Nephron progenitor cell (in vitro differentiated cells): ENCODE results near the gene WDPCP.

Experiments used
- DNase-seq: peaks from one replicate; pipeline ENCODE4 v3.0.0; 2021
- H3K27ac Mint-ChIP-seq: 2 replicates; pipeline ENCODE4 v1.8.0; 2021; ENCODE audit warnings: mild to moderate bottlenecking, moderate library complexity, mixed read lengths
- H3K27me3 Mint-ChIP-seq: 2 replicates; pipeline ENCODE4 v1.8.0; 2021; ENCODE audit warnings: mild to moderate bottlenecking, low read depth, mixed read lengths; ENCODE audit not compliant: poor library complexity
- H3K36me3 Mint-ChIP-seq: 2 replicates; pipeline ENCODE4 v1.8.0; 2021; ENCODE audit warnings: low read depth, mixed read lengths
- H3K4me1 Mint-ChIP-seq: 2 replicates; pipeline ENCODE4 v1.8.0; 2021; ENCODE audit warnings: mixed read lengths
- H3K4me3 Mint-ChIP-seq: 2 replicates; pipeline ENCODE4 v1.8.0; 2021; ENCODE audit warnings: mild to moderate bottlenecking, moderate library complexity, mixed read lengths
- H3K9me3 Mint-ChIP-seq: 2 replicates; pipeline ENCODE4 v1.8.0; 2021; ENCODE audit warnings: mild to moderate bottlenecking, moderate library complexity, mixed read lengths
- CTCF ChIP-seq: fragments of 200-600 bp; sonication (generic); IDR thresholded peaks from 2 replicates; pipeline ENCODE4 v1.5.0; 2021; ENCODE audit warnings: antibody characterized with exemption

The WDPCP gene

GRCh38 chr2:63494968-63495367 lies 93.3 kb downstream of the WDPCP start:
- no peaks in the 10 kb centered on the region for H3K9me3 Mint-ChIP-seq
- no peak for DNase-seq
- H3K4me3 Mint-ChIP-seq: no peak overlapping the region
- TF ChIP-seq CTCF: no peak
- H3K27ac Mint-ChIP-seq: no peak overlapping the region
- no peaks in the 10 kb centered on the region for H3K4me1 Mint-ChIP-seq
- no peaks in the 10 kb centered on the region for H3K27me3 Mint-ChIP-seq
- H3K36me3 Mint-ChIP-seq: no peaks in the 10 kb centered on the region

GRCh38 chr2:63494100-63494499 lies 94.2 kb downstream of the WDPCP start:
- no peak overlapping the region for H3K4me3 Mint-ChIP-seq
- H3K9me3 Mint-ChIP-seq: no peaks in the 10 kb centered on the region
- no peaks in the 10 kb centered on the region for H3K27me3 Mint-ChIP-seq
- H3K36me3 Mint-ChIP-seq: no peaks in the 10 kb centered on the region
- H3K27ac Mint-ChIP-seq: no peak overlapping the region
- DNase-seq: no peak
- TF ChIP-seq CTCF: no peak
- no peaks in the 10 kb centered on the region for H3K4me1 Mint-ChIP-seq

- no peaks in the 10 kb centered on the region for H3K9me3 Mint-ChIP-seq
- no peaks in the 10 kb centered on the region for H3K27me3 Mint-ChIP-seq
- no peak overlapping the region for H3K4me3 Mint-ChIP-seq
- DNase-seq: peak; percentile 10
- no peaks in the 10 kb centered on the region for H3K4me1 Mint-ChIP-seq
- TF ChIP-seq CTCF: peak; percentile 66
- no peaks in the 10 kb centered on the region for H3K36me3 Mint-ChIP-seq
- H3K27ac Mint-ChIP-seq: no peak overlapping the region
Measured at GRCh38 chr2:63488118-63488713, 100.1 kb downstream of the WDPCP start.

GRCh38 chr2:63486861-63487290 lies 101.4 kb downstream of the WDPCP start:
- Mint-ChIP-seq H3K9me3 (no peaks in the 10 kb centered on the region), H3K27me3 (no peaks in the 10 kb centered on the region), H3K4me1 (no peaks in the 10 kb centered on the region), H3K27ac (no peak overlapping the region), H3K36me3 (no peaks in the 10 kb centered on the region), H3K4me3 (no peak overlapping the region)
- DNase-seq: no peak
- no peak for TF ChIP-seq CTCF

- Mint-ChIP-seq H3K4me1 (no peaks in the 10 kb centered on the region), H3K4me3 (no peak overlapping the region), H3K36me3 (peaks cover 12% of the 10 kb centered on the region), H3K27me3 (no peaks in the 10 kb centered on the region), H3K9me3 (no peaks in the 10 kb centered on the region), H3K27ac (no peak overlapping the region)
- TF ChIP-seq CTCF: no peak
- no peak for DNase-seq
Measured at GRCh38 chr2:63484901-63485300, 103.4 kb downstream of the WDPCP start.

- peaks cover 3% of the 10 kb centered on the region for H3K9me3 Mint-ChIP-seq
- peaks cover 16% of the 10 kb centered on the region for H3K36me3 Mint-ChIP-seq
- DNase-seq: no peak
- H3K27me3 Mint-ChIP-seq: no peaks in the 10 kb centered on the region
- H3K4me3 Mint-ChIP-seq: no peak overlapping the region
- no peaks in the 10 kb centered on the region for H3K4me1 Mint-ChIP-seq
- H3K27ac Mint-ChIP-seq: no peak overlapping the region
- TF ChIP-seq CTCF: no peak
Measured at GRCh38 chr2:63484481-63484880, 103.8 kb downstream of the WDPCP start.
